NCI-H526 treated with DMSO at 0.1 percent for 48 hours (cell line): ENCODE data around the gene LRRC8E.
"Not testable (repeated sequence)": the region's sequence is repeated elsewhere in the genome, so short reads cannot be mapped to it uniquely, and the experiment has no call there.

ENCODE experiments used
- DNase-seq: peaks from one replicate; lab custom pipeline; 2025; lab: John Stamatoyannopoulos, UW

Gene LRRC8E

DNA sequence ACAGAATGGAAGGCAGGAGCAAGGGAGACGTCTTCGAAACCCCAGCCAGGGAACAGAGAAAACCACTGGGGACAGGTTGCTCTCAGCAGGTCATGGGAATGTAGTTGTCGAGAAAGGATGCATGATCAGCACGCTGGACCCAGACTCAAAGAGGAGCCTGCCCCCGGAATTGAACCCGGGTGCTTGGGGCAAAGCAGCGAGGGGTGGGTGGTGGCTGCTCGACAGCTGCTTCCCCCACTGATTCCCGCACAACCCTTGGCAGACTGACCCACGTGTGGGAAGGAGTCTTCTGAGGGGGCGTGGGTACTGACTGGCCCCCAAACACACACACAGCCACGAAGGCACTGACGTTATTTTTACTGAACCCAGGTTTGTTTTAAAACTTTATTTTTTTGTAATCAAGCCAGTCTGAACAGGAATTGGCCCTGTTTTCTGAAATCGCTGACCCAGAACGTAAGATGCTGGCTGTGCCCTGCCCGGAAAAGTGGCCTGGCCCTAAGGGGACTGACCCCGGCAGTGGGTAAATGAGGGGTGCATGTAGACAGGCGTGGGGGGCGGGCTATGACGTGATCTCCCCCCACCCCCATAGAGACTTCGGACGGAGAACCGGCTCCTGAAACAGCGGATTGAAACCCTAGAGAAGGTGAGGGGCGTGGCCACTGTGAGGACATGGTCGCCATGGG lies 32.7 kb upstream of the LRRC8E start:
- DNase-seq: no peak

- DNase-seq: no peak
Observed at GRCh38 chr19:7856109-7856591, 32.2 kb upstream of the LRRC8E start.

DNA sequence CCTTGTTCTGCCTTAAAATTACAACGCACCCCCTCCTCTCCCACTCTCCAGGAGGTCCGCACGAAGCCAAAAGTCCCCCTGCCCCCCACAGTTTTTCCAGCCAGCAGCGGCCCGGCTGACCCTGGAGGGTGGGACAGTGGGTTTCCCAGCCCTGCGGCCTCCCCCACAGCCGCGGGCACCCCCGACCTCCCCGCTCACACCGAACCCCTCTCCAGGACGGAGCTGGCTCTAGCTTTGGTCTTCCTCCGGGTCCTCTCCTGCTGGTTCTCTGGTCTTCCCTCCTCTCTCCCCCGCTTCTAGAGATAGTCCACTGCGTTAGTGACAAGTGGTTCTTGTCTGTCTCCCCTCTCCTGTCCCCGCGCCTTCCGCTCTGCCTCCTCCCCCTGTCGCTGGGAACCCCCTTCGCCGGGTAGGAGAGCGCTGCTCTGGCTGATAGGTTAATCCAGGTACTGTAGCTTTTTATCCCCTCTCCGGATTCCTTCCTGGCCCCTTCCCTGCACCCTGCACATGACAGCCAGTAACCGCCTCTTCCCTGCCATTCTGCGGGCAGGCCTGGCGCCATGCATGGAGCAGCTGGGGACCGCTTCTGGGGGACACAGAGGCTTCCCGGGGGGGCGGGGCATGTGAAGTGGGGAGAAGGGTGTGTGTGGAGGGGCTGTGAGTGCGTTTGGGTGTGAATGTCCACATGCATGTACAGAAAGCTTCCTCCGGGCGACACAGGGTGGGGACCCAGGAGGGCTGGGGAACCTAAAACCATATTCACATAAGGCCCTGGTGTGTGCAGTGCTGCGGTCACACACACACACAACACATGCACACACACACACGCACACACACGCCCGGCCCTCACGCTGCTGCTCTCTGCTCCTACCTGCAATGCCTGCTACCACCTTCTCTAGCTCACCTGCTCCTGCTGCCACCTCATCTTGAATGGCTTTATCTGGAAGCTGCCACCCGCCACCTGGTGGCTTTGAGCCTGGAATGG lies 31.3 kb upstream of the LRRC8E start:
- DNase-seq: no peak

GRCh38 chr19:7857727-7858108 lies 30.6 kb upstream of the LRRC8E start:
- no peak for DNase-seq

GRCh38 chr19:7858109-7858770 lies 30.1 kb upstream of the LRRC8E start:
- DNase-seq: no peak

DNA sequence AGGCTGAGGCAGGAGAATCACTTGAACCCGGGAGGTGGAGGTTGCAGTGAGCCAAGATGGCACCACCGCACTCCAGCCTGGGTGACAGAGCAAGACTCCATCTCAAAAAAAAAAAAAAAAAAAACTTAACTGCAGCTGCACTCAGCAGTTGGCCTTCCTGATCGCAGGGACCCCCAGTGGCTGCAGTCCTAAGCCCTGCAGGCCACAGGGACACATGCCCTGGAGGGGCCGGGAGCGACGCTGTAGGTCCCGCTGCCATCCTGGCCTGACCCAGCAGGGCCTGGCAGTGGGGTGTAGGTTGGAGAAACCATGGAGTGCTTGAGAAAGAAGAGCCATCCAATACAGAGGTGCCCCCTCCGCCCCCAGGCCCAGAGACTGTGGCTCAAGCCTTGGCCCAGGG lies 29.2 kb upstream of the LRRC8E start:
- DNase-seq: not testable (repeated sequence)

GRCh38 chr19:7859831-7860713 lies 28.2 kb upstream of the LRRC8E start:
- no peak for DNase-seq

DNA sequence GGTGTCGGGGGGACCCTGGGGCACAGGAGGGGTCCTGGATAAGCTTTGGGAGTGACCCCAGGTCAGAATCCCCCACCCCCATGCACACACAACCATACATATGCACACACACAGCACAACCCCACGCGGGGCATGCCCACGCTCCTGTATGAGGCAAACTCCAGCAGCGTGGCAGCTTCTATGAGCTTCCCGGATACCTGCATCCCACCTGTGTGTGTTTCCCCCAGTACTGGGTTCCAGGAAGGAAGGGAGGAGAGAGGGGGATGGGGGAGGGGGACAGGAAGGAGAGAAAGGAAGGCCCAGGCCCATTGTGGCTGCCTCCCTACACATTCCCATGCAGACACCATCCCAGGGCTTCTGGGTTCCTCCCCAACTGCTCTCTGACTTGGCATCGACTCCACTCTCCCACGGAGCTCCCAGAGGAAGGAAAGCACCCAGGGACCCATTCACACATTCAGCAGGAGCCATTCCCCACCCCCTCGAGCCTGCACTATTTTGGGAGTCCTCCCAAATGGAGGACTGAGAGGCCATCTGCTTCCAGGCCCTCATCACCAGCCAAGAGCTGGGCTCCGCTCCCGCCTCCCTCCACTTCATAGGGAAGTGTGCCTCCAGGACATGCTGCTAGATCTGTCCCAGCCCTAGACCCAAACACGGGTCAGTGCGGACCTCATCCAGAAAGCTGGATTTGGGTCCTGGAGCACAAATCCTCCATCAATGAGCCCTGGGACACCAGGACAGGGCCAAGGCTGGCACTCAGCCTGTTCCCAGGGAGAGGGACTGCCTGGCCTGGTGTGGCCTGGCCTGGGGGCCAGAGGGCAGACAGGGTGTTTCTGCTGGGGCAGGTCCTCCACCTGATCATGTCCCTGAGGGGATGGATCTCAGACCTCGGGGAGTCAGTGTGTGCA lies 27.3 kb upstream of the LRRC8E start:
- no peak for DNase-seq

- DNase-seq: no peak
Observed at GRCh38 chr19:7861619-7862412, 26.5 kb upstream of the LRRC8E start.

GRCh38 chr19:7862413-7862951 lies 25.8 kb upstream of the LRRC8E start:
- DNase-seq: peak; percentile 12

GRCh38 chr19:7863157-7863970 lies 24.9 kb upstream of the LRRC8E start:
- no peak for DNase-seq

DNA sequence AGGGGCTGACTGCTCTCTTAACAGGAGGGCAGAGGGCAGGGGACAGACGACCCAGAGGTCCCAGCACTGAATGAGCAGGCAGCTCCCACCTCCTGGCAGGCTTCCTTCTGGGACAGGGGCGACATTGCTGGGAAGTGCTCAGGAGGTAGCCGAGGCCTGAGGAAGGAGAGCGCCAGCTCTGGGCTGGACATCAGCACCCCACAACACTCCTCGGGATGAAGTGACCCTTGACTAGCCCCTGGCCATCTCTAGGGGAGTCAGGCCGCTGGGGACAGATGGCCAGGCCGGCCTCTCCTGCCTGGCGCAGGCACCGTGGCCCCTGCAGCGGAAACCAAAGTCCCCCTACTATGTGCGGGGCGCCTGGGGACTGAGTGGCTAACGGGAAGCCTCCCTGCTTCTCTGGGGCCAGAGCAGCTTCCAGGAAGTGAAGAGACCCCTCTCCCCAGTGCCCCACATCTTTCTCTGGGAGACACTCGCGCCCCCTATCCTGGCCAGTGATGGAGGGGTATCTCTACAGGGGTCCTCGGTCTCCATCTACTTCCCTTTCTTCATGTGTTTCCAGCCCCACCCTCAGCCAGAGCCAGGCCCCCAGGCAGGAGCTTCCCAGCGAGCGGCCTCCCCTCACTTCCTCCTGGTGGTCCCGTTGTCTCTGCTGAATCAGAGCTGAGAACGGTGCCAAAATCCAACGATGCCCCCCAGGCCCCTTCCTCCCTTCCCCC lies 24.2 kb upstream of the LRRC8E start:
- DNase-seq: no peak

GRCh38 chr19:7864690-7865074 lies 23.6 kb upstream of the LRRC8E start:
- no peak for DNase-seq

DNA sequence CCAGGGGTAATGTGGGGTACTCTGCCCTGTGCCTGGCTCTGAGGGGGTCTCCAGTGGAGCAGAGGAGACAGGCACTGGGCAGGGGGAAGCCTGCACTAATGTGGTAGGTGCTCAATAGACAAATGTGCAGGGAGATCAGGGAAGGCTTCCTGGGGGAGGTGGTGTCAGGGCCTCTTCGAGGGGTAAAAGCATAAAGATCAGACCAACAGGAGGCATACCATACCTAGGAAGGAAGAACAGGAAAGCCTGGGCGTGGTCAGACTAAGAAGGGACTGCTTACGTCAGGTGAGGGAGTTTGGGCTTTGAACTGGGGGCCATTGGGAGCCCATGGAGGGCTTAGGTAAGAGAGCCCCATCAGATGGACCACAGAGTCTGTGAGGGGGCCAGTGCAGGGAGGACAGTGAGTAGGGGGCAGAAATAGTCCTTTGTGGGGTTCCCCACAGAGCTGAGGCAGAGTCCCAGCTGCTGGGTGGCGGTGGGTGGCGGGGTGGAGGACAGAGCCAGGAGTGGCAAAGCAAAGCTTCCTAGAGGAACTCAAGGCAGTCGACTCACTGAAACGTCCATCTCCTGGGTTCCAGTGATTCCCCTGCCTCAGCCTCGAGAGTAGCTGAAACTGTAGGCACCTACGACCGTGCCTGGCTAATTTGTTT lies 22.9 kb upstream of the LRRC8E start:
- no peak for DNase-seq

- no peak for DNase-seq
Observed at GRCh38 chr19:7866399-7867091, 21.8 kb upstream of the LRRC8E start.

DNA sequence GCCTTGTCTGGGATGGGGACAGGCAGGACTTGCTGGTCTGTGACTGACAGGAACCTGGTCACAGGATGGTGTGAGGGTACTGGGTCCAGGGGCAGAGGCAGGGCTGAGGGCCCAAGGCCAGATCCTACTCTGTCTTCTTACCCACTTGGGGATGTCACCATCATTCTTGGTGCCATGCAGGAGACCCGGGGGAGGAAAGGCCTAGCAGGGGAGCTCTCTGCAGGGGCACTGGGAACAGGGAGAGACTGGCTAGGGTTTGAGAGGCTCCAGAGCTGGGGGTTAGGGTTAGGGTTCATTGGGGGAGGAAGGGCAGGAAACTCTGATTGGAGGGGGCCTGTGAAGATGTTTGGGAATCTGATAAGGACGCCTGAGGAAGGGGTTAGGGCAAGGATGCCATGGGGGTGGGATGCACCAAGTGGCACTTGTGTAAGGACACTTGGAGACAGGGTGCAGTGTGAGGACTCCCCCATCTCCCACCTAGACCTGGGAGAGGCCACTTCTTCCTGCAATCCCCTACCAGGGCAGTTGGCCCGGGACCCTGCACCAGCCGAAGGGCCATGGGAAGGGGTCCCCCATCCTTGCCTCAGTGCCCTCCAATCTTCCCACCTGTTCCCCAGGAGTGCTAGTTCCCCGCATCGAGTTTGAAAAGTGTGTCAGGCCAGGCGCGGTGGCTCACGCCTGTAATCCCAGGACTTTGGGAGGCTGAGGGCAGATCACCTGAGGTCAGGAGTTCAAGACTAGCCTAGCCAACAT lies 21.0 kb upstream of the LRRC8E start:
- DNase-seq: no peak
